GM18505 (cell line): Measurements from ENCODE around the gene ZFP91.

Source experiments
- ATAC-seq: cut with Tn5 transposase; IDR thresholded peaks from one replicate; pipeline ENCODE4 v1.9.1; 2021; ENCODE audit not compliant: unreplicated experiment
- POLR2A ChIP-seq: IDR thresholded peaks from 4 replicates; pipeline ENCODE4 v1.6.1; 2011; ENCODE audit warnings: borderline replicate concordance; ENCODE audit not compliant: insufficient read depth, insufficient read length; ENCODE audit errors: extremely low read depth

The ZFP91 gene

DNA sequence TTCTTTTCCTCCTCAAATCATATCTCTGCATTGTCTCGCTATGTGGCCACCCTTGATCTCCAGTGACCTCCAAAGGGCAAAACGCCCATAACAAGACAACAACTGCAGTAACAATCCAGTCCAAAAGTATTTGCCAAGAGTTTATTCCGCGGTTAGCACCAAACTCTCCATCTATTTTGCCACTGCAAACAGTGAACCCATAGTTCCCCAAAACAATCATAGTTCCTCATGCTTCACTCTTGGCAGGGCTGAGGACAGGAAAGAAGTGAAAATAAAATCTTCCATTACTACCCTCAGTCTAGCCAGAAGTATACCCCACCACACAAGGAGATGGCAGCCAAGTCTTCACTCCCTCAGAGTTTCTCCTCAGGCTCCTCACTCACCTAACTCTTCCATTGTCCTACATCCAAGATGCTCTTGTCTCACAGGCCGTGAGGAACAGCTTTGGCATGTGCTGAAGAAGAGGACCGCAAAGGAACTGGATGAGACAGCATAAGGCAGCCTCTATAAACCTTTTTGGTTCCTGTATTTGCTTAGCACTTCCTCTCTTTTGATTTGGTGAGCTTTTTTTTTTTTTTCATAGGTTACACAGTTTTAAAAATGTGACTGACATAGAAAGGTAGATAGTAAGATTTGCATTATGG lies 3.4 kb upstream of the ZFP91 start, which contains the start of gene LPXN:
LPXN (minus strand) TSS at position 480 of the 644 bp plus-strand sequence; CDS start at position 396, 84 bp downstream.
- TF ChIP-seq POLR2A = peak; percentile 95
- ATAC-seq = no peak

GRCh38 chr11:58576887-58577471 lies 1.9 kb upstream of the ZFP91 start:
- no peak for ATAC-seq
- TF ChIP-seq POLR2A = no peak

DNA sequence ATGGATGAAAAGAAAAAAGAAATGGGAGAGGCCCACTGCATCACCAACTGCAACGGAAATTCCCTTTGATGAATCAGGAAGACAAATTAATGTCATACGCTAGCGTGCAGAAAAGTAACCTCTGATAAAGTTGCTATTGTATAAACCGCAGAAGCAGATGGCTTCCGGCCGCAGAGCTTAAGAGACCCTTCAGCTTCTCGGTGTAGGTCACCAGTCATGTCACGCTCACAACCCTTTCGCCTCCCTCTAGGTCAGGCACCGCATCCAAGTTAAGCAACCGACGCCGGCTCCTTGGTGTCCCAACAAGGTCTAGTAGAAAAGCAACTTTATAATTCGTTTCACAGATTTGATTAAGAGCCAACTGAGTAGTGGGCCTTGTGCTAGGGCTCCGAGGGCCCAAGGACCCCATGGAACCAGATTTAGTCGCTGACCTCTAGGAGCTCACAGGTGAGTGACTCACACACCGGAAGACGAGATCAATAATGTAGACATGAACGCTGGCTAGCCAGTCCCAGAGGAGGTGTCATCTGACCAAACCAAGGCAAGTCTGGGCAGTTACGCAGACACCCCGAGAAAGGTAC lies 1.2 kb upstream of the ZFP91 start:
- TF ChIP-seq POLR2A = peak; percentile 87
- ATAC-seq = peak; percentile 38

- ATAC-seq = peak; percentile 16
- TF ChIP-seq POLR2A = peak; percentile 21
These were observed 678 bp upstream of the ZFP91 start for GRCh38 chr11:58578136-58578634.

DNA sequence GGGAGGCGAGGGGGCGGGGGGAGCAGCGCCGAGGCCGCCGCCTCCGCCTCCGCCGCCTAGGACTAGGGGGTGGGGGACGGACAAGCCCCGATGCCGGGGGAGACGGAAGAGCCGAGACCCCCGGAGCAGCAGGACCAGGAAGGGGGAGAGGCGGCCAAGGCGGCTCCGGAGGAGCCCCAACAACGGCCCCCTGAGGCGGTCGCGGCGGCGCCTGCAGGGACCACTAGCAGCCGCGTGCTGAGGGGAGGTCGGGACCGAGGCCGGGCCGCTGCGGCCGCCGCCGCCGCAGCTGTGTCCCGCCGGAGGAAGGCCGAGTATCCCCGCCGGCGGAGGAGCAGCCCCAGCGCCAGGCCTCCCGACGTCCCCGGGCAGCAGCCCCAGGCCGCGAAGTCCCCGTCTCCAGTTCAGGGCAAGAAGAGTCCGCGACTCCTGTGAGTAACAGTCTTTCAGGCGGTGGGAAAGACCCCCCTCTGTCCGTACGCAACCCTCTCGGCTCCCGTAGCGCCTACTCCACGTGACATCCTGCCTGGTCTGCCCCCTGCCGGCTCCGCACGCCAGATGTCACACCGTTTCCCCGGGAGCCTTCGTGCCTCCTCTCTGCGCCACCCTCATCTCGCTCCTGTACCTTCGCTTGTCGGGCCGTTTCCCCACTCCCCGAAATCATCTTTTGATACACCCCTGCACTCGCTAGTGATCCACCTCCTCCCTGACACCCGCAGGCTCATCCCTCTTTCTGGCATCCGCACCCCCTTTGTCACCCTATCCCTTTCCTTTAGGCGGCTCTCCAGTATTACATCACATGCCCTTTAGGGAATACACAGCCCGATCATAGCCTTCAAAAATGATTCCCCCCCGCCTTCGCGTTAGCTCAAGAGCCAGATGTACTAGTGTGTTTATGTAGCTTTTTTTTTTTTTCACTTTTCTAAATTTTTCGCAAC lies 598 bp downstream of the ZFP91 start:
- TF ChIP-seq POLR2A = peak; percentile 86
- ATAC-seq = peak; percentile 41

DNA sequence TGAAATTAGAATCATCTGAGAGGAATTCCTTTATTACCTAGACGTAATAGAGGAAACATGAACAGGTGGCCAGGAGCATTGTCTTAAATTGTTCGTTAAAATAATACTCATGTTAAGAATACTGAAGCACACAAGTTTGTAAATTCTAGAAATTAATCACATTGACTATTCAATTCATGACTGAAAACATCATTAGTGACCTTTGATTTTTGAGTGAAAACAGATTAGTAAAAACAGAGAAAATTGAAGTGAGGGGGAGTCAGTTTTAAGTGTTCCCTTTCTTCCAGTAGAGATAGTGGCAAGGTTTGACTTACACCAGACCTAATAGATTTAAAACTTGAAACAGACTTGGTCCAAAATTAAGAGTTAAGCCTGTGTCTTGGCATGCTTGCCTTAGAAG lies 1.4 kb downstream of the ZFP91 start:
- no peak for ATAC-seq
- no peak for TF ChIP-seq POLR2A

GRCh38 chr11:58582437-58582836 lies 3.6 kb downstream of the ZFP91 start:
- ATAC-seq = no peak

GRCh38 chr11:58586998-58587397 lies 8.1 kb downstream of the ZFP91 start:
- TF ChIP-seq POLR2A = no peak
- no peak for ATAC-seq

More at GRCh38 chr11:58582437-58582836, 3.6 kb downstream of the ZFP91 start:
- TF ChIP-seq POLR2A = no peak

DNA sequence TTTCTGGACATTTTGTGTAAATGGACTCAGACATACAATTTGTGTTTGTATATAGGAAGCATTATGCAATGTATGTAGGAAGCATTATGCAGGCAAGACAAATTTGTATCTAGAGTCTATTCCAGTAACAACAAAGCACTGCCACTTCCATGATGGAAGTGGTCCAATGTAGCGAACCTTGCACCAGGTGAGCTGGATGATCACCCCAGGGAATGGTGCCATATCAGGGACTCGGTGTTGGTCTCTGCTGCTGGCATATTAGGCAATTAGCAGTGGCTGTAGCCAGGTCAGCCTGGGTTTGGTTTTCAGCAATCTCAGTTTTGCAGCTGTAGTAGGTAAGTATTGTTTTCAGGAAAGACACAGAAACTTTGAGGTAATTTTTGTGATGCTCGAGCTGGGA lies 12.8 kb downstream of the ZFP91 start:
- no peak for TF ChIP-seq POLR2A
- no peak for ATAC-seq

GRCh38 chr11:58592760-58593472 lies 14.1 kb downstream of the ZFP91 start:
- no peak for ATAC-seq

GRCh38 chr11:58594826-58595225 lies 16.0 kb downstream of the ZFP91 start:
- no peak for TF ChIP-seq POLR2A
- no peak for ATAC-seq

More at GRCh38 chr11:58592760-58593472, 14.1 kb downstream of the ZFP91 start:
- TF ChIP-seq POLR2A = no peak

DNA sequence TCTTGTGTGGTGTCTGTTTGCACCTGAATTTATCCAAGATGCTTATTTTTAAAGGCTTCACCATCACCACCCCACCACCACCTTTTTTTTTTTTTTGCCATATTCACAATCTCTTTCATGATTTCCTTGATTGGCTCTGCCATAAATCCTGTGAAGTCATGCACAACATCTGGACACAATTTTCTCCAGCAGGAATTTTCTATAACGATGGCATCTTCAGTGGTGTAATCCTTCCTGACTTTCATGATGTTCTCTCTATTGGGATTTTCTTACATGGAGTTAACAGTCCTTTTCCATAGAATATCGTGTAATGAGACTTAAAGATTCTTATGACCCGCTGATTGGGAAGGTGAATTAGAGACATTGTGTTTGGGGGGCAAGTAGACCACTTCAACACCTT lies 17.8 kb downstream of the ZFP91 start:
- no peak for TF ChIP-seq POLR2A
- ATAC-seq = no peak
